ENCODE data around the gene GALNT14.

GALNT14 gene

GRCh38 chr2:31000970-31001369 lies 137.3 kb downstream of the GALNT14 start:
- Histone ChIP-seq H3K27me3 (replicated peaks; ENCODE audit: control insufficient read depth, insufficient read depth, low read length, poor library complexity, severe bottlenecking) (no peaks in the 10 kb centered on the region), H3K27ac (ENCODE audit: insufficient read depth, low read length, poor library complexity, severe bottlenecking) (no peak overlapping the region), H3K4me3 (ENCODE audit: insufficient read depth, low read depth, low read length, poor library complexity, severe bottlenecking) (no peak overlapping the region), H3K36me3 (ENCODE audit: control insufficient read depth, insufficient read depth, low read length) (no peaks in the 10 kb centered on the region), H3K9me3 (ENCODE audit: control insufficient read depth, low read length) (no peaks in the 10 kb centered on the region), H3K4me1 (ENCODE audit: control insufficient read depth, insufficient read depth, low read length, poor library complexity, severe bottlenecking) (no peaks in the 10 kb centered on the region)
- no peak for DNase-seq

GRCh38 chr2:30998672-30999071 lies 139.6 kb downstream of the GALNT14 start:
- DNase-seq, result no peak
- no peak overlapping the region for H3K27ac ChIP-seq (ENCODE audit: insufficient read depth, low read length, poor library complexity, severe bottlenecking)

GRCh38 chr2:30997979-30998378 lies 140.3 kb downstream of the GALNT14 start:
- Histone ChIP-seq H3K36me3 (ENCODE audit: control insufficient read depth, insufficient read depth, low read length) (no peaks in the 10 kb centered on the region), H3K27ac (ENCODE audit: insufficient read depth, low read length, poor library complexity, severe bottlenecking) (no peak overlapping the region), H3K4me1 (ENCODE audit: control insufficient read depth, insufficient read depth, low read length, poor library complexity, severe bottlenecking) (no peaks in the 10 kb centered on the region), H3K27me3 (replicated peaks; ENCODE audit: control insufficient read depth, insufficient read depth, low read length, poor library complexity, severe bottlenecking) (no peaks in the 10 kb centered on the region), H3K4me3 (ENCODE audit: insufficient read depth, low read depth, low read length, poor library complexity, severe bottlenecking) (no peak overlapping the region), H3K9me3 (ENCODE audit: control insufficient read depth, low read length) (no peaks in the 10 kb centered on the region)
- DNase-seq, result no peak

More at GRCh38 chr2:30998672-30999071, 139.6 kb downstream of the GALNT14 start:
- Histone ChIP-seq H3K36me3 (ENCODE audit: control insufficient read depth, insufficient read depth, low read length) (no peaks in the 10 kb centered on the region), H3K27me3 (replicated peaks; ENCODE audit: control insufficient read depth, insufficient read depth, low read length, poor library complexity, severe bottlenecking) (no peaks in the 10 kb centered on the region), H3K4me1 (ENCODE audit: control insufficient read depth, insufficient read depth, low read length, poor library complexity, severe bottlenecking) (no peaks in the 10 kb centered on the region), H3K4me3 (ENCODE audit: insufficient read depth, low read depth, low read length, poor library complexity, severe bottlenecking) (no peak overlapping the region), H3K9me3 (ENCODE audit: control insufficient read depth, low read length) (no peaks in the 10 kb centered on the region)

DNA sequence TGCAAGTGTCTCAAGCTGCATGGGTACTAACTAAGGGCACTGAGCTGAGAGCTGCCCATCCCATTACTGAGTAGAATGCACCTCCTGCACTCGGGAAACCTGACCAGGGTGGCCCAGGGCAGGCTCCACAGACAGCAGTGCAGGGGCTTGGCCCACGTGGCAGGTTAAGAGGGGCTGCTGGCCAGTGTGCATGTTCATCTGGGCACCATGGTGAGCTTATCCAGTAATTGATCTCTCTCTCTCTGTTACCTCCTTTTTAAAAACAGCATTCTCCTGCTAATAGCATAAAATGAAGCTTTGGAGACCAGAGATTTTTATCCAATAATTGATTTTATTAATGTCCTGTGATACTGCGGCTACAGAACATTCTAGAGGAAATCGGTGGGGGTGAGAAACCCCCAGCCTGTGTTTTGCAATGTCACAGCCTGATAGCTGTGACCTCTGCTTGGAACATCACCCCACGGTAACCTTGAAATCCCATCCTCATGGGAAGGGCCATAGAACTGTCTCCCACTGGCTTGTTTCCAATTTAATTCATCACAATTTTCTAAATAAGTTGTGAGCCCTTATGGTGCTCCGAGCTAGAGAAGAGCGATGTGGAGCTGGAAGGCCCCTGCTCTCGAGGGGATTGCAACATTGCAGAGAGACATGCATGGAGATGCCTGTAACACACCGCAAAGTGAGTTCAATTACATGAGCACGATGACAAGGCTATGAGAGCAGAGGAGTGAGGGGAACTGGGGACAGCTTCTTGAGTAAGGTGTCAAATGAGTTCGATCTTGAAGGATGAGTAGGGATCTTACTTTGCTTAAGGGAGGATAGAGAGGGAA lies 143.8 kb downstream of the GALNT14 start:
- no peaks in the 10 kb centered on the region for H3K36me3 ChIP-seq (ENCODE audit: control insufficient read depth, insufficient read depth, low read length)
- H3K27ac ChIP-seq (ENCODE audit: insufficient read depth, low read length, poor library complexity, severe bottlenecking), result no peak overlapping the region
- no peaks in the 10 kb centered on the region for H3K27me3 ChIP-seq (replicated peaks; ENCODE audit: control insufficient read depth, insufficient read depth, low read length, poor library complexity, severe bottlenecking)
- no peak for DNase-seq
- no peaks in the 10 kb centered on the region for H3K9me3 ChIP-seq (ENCODE audit: control insufficient read depth, low read length)
- H3K4me1 ChIP-seq (ENCODE audit: control insufficient read depth, insufficient read depth, low read length, poor library complexity, severe bottlenecking), result no peaks in the 10 kb centered on the region
- H3K4me3 ChIP-seq (ENCODE audit: insufficient read depth, low read depth, low read length, poor library complexity, severe bottlenecking), result no peak overlapping the region

GRCh38 chr2:30992781-30993180 lies 145.5 kb downstream of the GALNT14 start:
- no peaks in the 10 kb centered on the region for H3K4me1 ChIP-seq (ENCODE audit: control insufficient read depth, insufficient read depth, low read length, poor library complexity, severe bottlenecking)
- DNase-seq, result no peak
- no peaks in the 10 kb centered on the region for H3K27me3 ChIP-seq (replicated peaks; ENCODE audit: control insufficient read depth, insufficient read depth, low read length, poor library complexity, severe bottlenecking)
- H3K4me3 ChIP-seq (ENCODE audit: insufficient read depth, low read depth, low read length, poor library complexity, severe bottlenecking), result no peak overlapping the region
- H3K27ac ChIP-seq (ENCODE audit: insufficient read depth, low read length, poor library complexity, severe bottlenecking), result no peak overlapping the region
- H3K9me3 ChIP-seq (ENCODE audit: control insufficient read depth, low read length), result no peaks in the 10 kb centered on the region
- H3K36me3 ChIP-seq (ENCODE audit: control insufficient read depth, insufficient read depth, low read length), result no peaks in the 10 kb centered on the region

DNA sequence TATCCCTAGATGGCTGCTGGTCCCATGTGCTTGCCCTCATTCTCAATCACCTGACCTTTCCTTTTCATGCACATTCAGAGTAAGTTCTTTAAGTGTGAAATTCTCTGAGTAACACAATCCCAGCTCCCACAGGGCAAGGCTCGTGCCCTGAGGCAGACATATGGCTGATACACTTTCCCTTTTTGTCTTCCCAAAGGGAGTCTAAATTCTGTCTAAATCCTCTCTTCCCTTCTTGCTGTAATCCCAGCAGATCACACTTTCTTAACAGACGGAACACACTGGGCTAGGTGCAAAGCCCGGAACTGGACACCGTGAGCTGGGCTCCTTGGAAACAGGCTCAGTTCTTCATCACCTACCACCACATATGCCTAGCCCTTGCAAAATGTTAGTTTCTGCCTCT lies 147.6 kb downstream of the GALNT14 start:
- no peaks in the 10 kb centered on the region for H3K36me3 ChIP-seq (ENCODE audit: control insufficient read depth, insufficient read depth, low read length)
- no peak overlapping the region for H3K27ac ChIP-seq (ENCODE audit: insufficient read depth, low read length, poor library complexity, severe bottlenecking)
- no peaks in the 10 kb centered on the region for H3K27me3 ChIP-seq (replicated peaks; ENCODE audit: control insufficient read depth, insufficient read depth, low read length, poor library complexity, severe bottlenecking)
- no peaks in the 10 kb centered on the region for H3K9me3 ChIP-seq (ENCODE audit: control insufficient read depth, low read length)
- H3K4me1 ChIP-seq (ENCODE audit: control insufficient read depth, insufficient read depth, low read length, poor library complexity, severe bottlenecking), result no peaks in the 10 kb centered on the region
- H3K4me3 ChIP-seq (ENCODE audit: insufficient read depth, low read depth, low read length, poor library complexity, severe bottlenecking), result no peak overlapping the region
- DNase-seq, result no peak

DNA sequence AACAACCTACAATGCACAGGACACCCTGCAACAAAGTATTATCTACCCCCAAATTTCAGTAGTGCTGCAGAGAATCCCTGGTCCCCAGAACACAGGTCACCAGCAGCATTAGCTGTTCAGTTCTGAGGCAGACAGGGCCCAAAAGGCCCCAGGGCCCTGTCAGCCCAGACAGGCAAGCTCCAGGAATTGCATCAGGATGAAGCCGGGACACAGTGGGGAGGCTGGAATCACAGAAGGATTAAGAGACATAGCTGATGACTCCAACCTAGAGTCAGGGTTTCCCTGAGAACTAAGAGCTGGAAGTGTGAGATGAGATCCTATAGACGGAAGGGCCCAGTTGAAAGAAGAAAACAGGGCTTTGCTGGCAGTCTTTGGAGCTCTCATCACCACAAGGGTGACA lies 148.1 kb downstream of the GALNT14 start:
- H3K36me3 ChIP-seq (ENCODE audit: control insufficient read depth, insufficient read depth, low read length), result no peaks in the 10 kb centered on the region
- H3K27ac ChIP-seq (ENCODE audit: insufficient read depth, low read length, poor library complexity, severe bottlenecking), result no peak overlapping the region
- DNase-seq, result no peak
- no peaks in the 10 kb centered on the region for H3K4me1 ChIP-seq (ENCODE audit: control insufficient read depth, insufficient read depth, low read length, poor library complexity, severe bottlenecking)
- no peak overlapping the region for H3K4me3 ChIP-seq (ENCODE audit: insufficient read depth, low read depth, low read length, poor library complexity, severe bottlenecking)
- no peaks in the 10 kb centered on the region for H3K27me3 ChIP-seq (replicated peaks; ENCODE audit: control insufficient read depth, insufficient read depth, low read length, poor library complexity, severe bottlenecking)
- no peaks in the 10 kb centered on the region for H3K9me3 ChIP-seq (ENCODE audit: control insufficient read depth, low read length)

DNA sequence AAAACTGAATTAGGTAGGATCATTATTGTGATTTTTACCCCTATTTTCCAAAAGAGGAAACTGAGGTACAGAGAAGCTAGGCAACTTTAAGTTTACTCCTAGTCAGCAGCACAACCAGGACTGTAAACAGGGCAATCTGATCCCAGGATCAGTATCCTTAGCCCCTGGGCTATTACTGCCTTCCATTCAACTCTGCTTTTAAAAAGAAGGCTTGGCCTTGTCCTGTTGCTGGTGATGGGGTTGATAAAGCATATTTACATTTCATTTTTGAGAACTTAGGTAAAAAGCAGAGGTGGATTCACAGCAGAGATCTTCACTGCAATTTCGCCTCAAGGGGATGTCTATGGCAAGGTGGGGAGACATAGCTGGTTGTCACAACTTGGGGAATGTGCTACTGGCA lies 148.5 kb downstream of the GALNT14 start:
- Histone ChIP-seq H3K27ac (ENCODE audit: insufficient read depth, low read length, poor library complexity, severe bottlenecking) (no peak overlapping the region), H3K9me3 (ENCODE audit: control insufficient read depth, low read length) (no peaks in the 10 kb centered on the region), H3K4me1 (ENCODE audit: control insufficient read depth, insufficient read depth, low read length, poor library complexity, severe bottlenecking) (no peaks in the 10 kb centered on the region), H3K36me3 (ENCODE audit: control insufficient read depth, insufficient read depth, low read length) (no peaks in the 10 kb centered on the region), H3K4me3 (ENCODE audit: insufficient read depth, low read depth, low read length, poor library complexity, severe bottlenecking) (no peak overlapping the region), H3K27me3 (replicated peaks; ENCODE audit: control insufficient read depth, insufficient read depth, low read length, poor library complexity, severe bottlenecking) (no peaks in the 10 kb centered on the region)
- no peak for DNase-seq

DNA sequence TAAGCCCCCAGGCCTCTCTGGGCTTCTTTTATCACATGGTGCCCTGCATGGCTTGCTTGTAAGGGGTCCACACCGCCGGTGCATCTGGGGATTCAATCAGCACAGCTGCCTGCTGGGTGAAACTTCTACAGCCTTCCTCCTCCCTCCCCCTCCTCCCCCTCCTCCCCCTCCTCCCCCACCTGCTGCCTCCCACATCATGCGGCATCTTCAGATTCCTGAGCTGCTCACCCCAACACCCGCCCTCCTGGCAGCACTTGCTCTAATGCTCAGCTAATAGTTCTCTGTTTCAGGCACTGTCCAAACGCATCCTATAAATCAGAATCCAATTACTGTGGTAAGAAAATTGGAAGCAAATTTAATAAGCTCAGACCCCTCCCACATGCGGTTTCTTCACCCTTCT lies 150.7 kb downstream of the GALNT14 start:
- Histone ChIP-seq H3K4me1 (ENCODE audit: control insufficient read depth, insufficient read depth, low read length, poor library complexity, severe bottlenecking) (no peaks in the 10 kb centered on the region), H3K27ac (ENCODE audit: insufficient read depth, low read length, poor library complexity, severe bottlenecking) (no peak overlapping the region), H3K36me3 (ENCODE audit: control insufficient read depth, insufficient read depth, low read length) (no peaks in the 10 kb centered on the region), H3K4me3 (ENCODE audit: insufficient read depth, low read depth, low read length, poor library complexity, severe bottlenecking) (no peak overlapping the region), H3K27me3 (replicated peaks; ENCODE audit: control insufficient read depth, insufficient read depth, low read length, poor library complexity, severe bottlenecking) (no peaks in the 10 kb centered on the region), H3K9me3 (ENCODE audit: control insufficient read depth, low read length) (no peaks in the 10 kb centered on the region)
- no peak for DNase-seq

GRCh38 chr2:30986231-30986580 lies 152.0 kb downstream of the GALNT14 start:
- DNase-seq, result no peak
- Histone ChIP-seq H3K4me3 (ENCODE audit: insufficient read depth, low read depth, low read length, poor library complexity, severe bottlenecking) (no peak overlapping the region), H3K9me3 (ENCODE audit: control insufficient read depth, low read length) (no peaks in the 10 kb centered on the region), H3K36me3 (ENCODE audit: control insufficient read depth, insufficient read depth, low read length) (no peaks in the 10 kb centered on the region), H3K27ac (ENCODE audit: insufficient read depth, low read length, poor library complexity, severe bottlenecking) (no peak overlapping the region), H3K27me3 (replicated peaks; ENCODE audit: control insufficient read depth, insufficient read depth, low read length, poor library complexity, severe bottlenecking) (no peaks in the 10 kb centered on the region), H3K4me1 (ENCODE audit: control insufficient read depth, insufficient read depth, low read length, poor library complexity, severe bottlenecking) (no peaks in the 10 kb centered on the region)

All from effector memory CD4-positive, alpha-beta T cell (primary cell).